ENCODE measurements around the gene NPTXR. TPM values are rescaled to one million over a fixed set of nuclear protein-coding genes. Genes with fewer than 3 reads are reported as not detected.
A peak's percentile ranks its signal among the peaks of the same experiment; 100 is the strongest.

The NPTXR gene
- total RNA-seq, 1 experiment from 2014 or later = 0.37 TPM

GRCh38 chr22:38869663-38870062, 25.8 kb upstream of the NPTXR start:
- DNase-seq (ENCODE audit: extremely low read depth, low read depth) = no peak

DNA sequence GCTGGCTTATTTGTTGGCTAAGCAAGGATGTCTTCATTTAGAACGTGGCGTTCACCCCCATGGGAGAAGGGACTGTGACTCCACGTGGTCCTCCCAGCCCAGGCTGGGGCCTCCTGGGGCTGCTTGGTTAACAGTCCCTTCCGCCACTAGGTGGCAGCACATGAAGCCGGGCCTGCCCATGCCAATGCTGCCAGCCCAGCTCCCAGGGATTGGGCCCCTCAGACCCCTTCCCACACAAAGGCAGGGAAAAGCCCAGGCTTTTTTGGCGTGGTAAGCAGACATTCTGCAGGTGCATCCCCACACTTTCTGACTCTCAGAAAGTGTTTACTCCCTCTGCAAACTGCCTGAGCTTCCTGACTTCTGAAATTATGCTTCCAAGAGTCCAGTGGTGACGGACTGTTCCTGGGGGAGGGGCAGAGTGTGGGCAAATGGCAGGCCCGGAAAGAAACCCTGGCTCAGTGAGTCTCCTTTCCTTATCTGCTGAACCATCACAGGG, 25.1 kb upstream of the NPTXR start:
- DNase-seq (ENCODE audit: extremely low read depth, low read depth) = peak; percentile 31

- DNase-seq (ENCODE audit: extremely low read depth, low read depth) = no peak
Observed at GRCh38 chr22:38868286-38868721, 24.5 kb upstream of the NPTXR start.

- no peak for DNase-seq (ENCODE audit: extremely low read depth, low read depth)
Observed at GRCh38 chr22:38867471-38868285, 23.9 kb upstream of the NPTXR start.

DNA sequence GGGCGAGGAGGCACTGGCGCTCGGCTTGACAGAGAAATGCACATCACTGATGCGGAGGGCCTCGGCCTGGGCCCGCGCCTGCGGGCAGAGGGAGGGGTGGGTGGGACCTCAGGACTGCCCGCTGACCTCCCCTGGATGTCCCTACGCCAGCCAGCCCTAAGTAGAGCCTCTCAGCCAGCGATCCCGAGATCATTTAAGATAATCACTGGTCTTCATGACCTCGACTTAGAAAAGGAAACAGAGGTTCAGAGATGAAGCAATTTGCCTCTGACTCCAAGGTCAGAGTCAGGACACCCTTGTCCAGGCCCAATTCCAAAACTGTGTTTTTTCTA, 23.3 kb upstream of the NPTXR start:
- DNase-seq (ENCODE audit: extremely low read depth, low read depth) = no peak

- DNase-seq (ENCODE audit: extremely low read depth, low read depth) = no peak
Observed at GRCh38 chr22:38866399-38867123, 22.7 kb upstream of the NPTXR start.

GRCh38 chr22:38866024-38866398, 22.2 kb upstream of the NPTXR start:
- DNase-seq (ENCODE audit: extremely low read depth, low read depth) = no peak

DNA sequence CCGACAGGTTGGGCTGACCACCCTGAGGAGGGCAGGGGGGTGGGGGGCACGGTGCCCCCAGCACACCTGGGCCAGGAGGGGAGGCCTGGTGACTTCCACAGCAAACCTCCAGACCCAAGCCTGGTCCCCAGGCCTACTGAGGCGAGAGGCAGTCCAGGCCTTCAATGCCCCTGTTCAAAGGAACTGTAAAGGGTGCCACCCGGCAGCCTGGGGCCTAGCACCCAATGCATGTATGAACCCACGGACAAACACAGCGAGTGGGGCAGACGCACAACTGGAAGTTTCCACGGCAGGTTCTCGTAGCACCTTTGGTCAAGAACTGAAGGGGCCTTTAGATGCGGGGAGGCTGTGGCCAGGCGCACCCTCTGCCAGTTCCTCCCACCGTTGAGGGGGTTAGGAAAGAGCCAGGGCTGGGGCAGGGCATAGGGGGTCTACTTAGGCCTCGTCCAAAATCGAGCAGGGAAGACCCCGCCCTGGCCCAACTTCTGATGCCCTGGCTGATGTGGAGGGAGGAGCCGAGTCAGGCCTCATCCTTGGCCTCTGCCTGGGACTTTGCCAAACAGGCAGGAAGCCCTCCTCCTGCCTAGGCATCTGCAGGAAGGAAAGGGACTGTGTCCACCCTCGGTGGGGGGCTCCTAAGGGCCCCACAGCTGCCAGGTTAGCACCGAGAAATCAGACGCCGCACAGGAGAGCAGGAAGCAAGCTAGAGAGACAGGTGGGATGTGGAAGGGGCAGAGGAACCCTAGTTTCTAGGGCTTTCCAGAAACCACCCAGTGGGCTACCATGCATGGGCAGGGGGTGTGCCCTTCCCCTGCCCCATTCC, 21.6 kb upstream of the NPTXR start:
- DNase-seq (ENCODE audit: extremely low read depth, low read depth) = no peak

- no peak for DNase-seq (ENCODE audit: extremely low read depth, low read depth)
Observed at GRCh38 chr22:38864361-38865191, 20.7 kb upstream of the NPTXR start.

DNA sequence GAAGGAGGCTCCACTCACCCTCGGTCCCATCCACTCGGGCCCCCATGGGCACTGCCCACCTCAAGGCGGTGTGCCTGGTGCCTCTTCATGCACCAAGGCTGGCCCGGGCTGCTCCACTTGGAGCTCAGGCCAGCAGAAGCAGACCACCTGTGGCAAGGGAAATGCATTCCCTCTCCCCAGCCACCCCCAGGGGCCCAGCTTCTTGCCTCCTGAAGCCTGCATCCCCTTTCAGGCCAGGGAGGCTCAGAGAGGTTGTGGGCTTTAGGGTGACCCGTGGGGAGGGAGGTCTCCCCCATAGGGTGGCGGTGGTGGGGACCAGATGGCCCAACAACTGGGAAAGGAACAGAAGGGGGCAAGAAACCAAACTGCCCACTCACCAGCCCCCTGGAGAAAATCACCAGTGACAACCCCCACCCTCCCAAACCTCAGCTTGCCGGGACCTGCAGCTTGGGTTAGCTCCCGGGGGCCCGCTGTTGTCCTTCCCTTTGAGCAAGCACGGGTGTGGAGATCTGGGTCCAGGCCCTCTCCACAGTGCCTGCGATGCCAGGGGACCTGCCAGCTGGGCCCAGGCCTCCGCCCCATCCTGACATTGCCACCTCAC, 19.8 kb upstream of the NPTXR start:
- DNase-seq (ENCODE audit: extremely low read depth, low read depth) = no peak

DNA sequence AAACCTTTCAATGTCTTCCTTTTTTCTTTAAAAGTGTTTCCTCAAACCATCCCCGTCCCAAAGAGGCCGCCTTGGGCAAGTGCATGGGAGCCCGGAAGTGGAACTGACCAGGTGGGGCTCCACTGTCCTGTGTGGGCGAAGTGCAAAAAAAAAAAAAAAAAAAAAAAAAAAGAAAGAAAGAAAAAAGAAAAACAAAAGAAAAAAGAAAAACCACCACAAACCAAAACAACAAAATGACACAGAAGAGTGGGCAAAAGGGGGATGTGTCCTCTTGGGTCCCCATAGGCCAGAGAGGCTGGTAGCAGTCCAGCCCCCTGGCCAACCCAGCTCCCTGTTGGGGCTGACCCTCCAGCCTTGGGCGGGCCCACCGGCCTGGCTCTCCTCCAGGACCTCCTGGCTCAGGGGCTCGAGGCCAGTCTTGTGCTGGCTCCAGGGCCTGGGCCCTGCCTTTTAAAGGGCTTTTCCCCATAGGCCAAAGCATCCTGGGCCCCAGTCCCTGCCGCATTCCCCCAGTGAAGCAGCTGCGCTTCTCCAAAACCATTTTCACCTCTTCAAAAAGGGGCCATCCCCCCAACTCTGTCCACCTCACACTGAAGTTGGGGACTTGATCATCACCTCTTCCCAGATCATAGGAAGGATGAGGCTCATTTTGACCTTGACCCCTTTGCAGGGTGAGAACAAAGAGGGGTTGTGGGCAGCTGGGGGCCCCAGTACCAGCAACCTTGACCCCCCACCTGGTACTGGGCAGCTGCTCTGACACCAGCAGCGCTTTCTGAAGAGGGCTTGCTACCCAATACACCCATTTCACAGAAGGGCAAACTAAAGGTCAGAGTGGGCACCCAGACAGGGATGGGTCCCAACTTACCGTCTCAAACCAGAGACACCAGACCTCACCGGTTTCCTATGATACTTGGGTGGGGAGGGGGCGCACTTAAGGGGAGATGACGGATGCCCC, 18.8 kb upstream of the NPTXR start:
- no peak for DNase-seq (ENCODE audit: extremely low read depth, low read depth)

GRCh38 chr22:38861927-38862326, 18.1 kb upstream of the NPTXR start:
- DNase-seq (ENCODE audit: extremely low read depth, low read depth) = no peak

GRCh38 chr22:38861170-38861876, 17.5 kb upstream of the NPTXR start:
- no peak for DNase-seq (ENCODE audit: extremely low read depth, low read depth)

GRCh38 chr22:38860283-38861169, 16.7 kb upstream of the NPTXR start:
- no peak for DNase-seq (ENCODE audit: extremely low read depth, low read depth)

- no peak for DNase-seq (ENCODE audit: extremely low read depth, low read depth)
Observed at GRCh38 chr22:38859581-38860282, 15.9 kb upstream of the NPTXR start.

DNA sequence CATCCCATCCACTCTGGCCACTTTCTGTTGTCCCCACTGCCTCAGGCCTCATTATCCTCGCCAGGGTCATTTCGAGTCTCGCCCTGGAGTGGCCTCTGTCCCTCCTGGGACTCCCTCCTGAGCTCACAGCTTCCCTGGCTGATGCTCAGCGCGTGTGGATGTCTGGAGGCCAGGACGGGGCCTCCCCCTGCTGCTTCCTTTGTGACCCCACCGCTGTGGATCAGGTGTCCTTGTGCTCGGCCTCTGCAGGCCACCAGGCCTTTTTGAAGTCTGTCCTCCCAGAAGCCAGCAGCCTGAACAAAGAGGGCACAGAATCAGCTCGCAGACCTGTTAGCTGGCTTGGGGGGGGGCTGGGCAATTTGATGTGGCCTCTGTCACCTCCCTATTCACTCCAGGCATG, 14.7 kb upstream of the NPTXR start:
- DNase-seq (ENCODE audit: extremely low read depth, low read depth) = no peak

Data from NCI-H460 (cell line).